MM.1S (cell line): ENCODE measurements around the gene GRIK3.

Source experiments
- EZH2 ChIP-seq: fragments of 300-600 bp; sonication (generic); optimal IDR thresholded peaks from 2 replicates; pipeline ENCODE3; 2017; ENCODE audit warnings: low read depth, mild to moderate bottlenecking, antibody characterized with exemption, low read length, mixed read lengths
- EZH2phosphoT487 ChIP-seq: fragments of 300-600 bp; sonication (generic); IDR thresholded peaks from 2 replicates; pipeline ENCODE4 v1.6.1; 2018; ENCODE audit warnings: antibody characterized with exemption, low read length
- TF ChIP-seq, protein P1 (sequence below): fragments of 300-600 bp; sonication (generic); IDR thresholded peaks from 2 replicates; pipeline ENCODE4 v1.5.1; 2016; ENCODE audit warnings: antibody characterized with exemption, low read length, mixed read lengths

DNA sequence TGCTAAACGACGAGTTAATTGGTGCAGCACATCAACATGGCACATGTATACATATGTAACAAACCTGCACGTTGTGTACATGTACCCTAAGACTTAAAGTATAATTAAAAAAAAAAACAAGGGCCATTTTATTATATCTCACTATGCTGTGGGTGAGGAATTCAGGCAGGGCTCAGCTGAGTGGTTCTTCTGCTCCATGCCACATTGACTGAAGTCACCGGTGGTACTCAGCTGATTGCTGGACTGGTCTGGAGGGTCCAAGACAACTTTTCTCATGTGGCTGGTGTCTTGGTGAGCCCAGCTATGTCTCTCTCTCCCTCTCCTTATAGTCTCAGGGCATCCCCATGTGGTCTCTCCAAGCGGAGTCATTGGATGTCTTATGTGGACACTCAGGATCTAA is 275.0 kb downstream of the GRIK3 start:
- TF ChIP-seq, protein P1, sequence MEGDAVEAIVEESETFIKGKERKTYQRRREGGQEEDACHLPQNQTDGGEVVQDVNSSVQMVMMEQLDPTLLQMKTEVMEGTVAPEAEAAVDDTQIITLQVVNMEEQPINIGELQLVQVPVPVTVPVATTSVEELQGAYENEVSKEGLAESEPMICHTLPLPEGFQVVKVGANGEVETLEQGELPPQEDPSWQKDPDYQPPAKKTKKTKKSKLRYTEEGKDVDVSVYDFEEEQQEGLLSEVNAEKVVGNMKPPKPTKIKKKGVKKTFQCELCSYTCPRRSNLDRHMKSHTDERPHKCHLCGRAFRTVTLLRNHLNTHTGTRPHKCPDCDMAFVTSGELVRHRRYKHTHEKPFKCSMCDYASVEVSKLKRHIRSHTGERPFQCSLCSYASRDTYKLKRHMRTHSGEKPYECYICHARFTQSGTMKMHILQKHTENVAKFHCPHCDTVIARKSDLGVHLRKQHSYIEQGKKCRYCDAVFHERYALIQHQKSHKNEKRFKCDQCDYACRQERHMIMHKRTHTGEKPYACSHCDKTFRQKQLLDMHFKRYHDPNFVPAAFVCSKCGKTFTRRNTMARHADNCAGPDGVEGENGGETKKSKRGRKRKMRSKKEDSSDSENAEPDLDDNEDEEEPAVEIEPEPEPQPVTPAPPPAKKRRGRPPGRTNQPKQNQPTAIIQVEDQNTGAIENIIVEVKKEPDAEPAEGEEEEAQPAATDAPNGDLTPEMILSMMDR, result no peak
- TF ChIP-seq EZH2phosphoT487 (no peak), EZH2 (no peak)
